Upper lobe of left lung (tissue), 4 donors: ENCODE data around the gene AGTRAP.

Experiments
- CTCF ChIP-seq, 6 experiments: fragments of 450-650 bp in 4 of 6; fragments of 200-600 bp in 2 of 6; sonication (generic) in 2 of 6; IDR thresholded peaks; one replicate each; pipeline ENCODE4 v1.5.1; 2016 to 2019; ENCODE audit warnings: antibody characterized with exemption in 6 of 6
- EP300 ChIP-seq, 4 donors: sonication (generic); formaldehyde crosslinking; IDR thresholded peaks; one replicate each; pipeline ENCODE4 v1.5.1; 2017; ENCODE audit warnings: antibody characterized with exemption in 4 of 4, control low read depth in 2 of 4
- POLR2A ChIP-seq, 4 donors: fragments of 450-650 bp; IDR thresholded peaks; one replicate each; pipeline ENCODE4 v1.5.1; 2016 to 2017; ENCODE audit warnings: antibody characterized with exemption in 4 of 4, mild to moderate bottlenecking in 2 of 4

GRCh38 chr1:11704691-11705475 is 31.1 kb upstream of the AGTRAP start:
- TF ChIP-seq CTCF (IDR thresholded peaks at IDR 0.05) (no peak), POLR2A (IDR thresholded peaks at IDR 0.05) (no peak), EP300 (IDR thresholded peaks at IDR 0.05) (no peak)
